DMS 273 treated with DMSO at 0.1 percent for 48 hours (cell line): Measurements from ENCODE around the gene NFAM1.

Experiments
- DNase-seq: peaks from one replicate; lab custom pipeline; 2025; lab: John Stamatoyannopoulos, UW

Gene NFAM1

GRCh38 chr22:42432020-42432596 is at the start of gene NFAM1:
Gene NFAM1, minus strand, starts transcription at chr22:42432403. Its CDS starts 46 bp downstream, at chr22:42432357.
- DNase-seq, result no peak

- no peak for DNase-seq
Observed at GRCh38 chr22:42475122-42475521, 42.9 kb upstream of the NFAM1 start.

GRCh38 chr22:42473484-42474193 is 41.4 kb upstream of the NFAM1 start:
- peak; percentile 9 for DNase-seq

- no peak for DNase-seq
Observed at GRCh38 chr22:42472671-42473070, 40.5 kb upstream of the NFAM1 start.

- no peak for DNase-seq
Observed at GRCh38 chr22:42471441-42471840, 39.2 kb upstream of the NFAM1 start.

- no peak for DNase-seq
Observed at GRCh38 chr22:42470366-42471082, 38.3 kb upstream of the NFAM1 start.

DNA sequence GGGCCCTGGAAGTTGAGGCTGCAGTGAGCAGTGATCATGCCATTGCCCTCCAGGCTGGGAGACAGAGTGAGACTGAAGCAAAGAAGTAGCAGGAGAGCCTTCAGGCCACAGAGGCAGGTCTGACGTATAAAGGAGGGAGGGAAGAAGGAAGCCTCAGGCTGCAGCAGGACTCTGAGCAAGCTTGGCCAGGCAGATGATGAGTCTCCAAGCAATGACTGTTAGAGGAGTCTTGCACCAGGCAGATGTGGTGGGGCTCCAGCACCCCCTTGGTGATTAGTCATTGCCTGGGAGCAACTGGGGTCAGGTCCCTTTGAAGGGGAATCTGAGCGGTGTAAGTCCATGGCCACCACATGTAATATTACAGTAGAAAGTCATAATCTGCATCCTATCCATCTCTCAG is 36.6 kb upstream of the NFAM1 start:
- no peak for DNase-seq

- no peak for DNase-seq
Observed at GRCh38 chr22:42462016-42462415, 29.8 kb upstream of the NFAM1 start.

- no peak for DNase-seq
Observed at GRCh38 chr22:42461511-42461910, 29.3 kb upstream of the NFAM1 start.

DNA sequence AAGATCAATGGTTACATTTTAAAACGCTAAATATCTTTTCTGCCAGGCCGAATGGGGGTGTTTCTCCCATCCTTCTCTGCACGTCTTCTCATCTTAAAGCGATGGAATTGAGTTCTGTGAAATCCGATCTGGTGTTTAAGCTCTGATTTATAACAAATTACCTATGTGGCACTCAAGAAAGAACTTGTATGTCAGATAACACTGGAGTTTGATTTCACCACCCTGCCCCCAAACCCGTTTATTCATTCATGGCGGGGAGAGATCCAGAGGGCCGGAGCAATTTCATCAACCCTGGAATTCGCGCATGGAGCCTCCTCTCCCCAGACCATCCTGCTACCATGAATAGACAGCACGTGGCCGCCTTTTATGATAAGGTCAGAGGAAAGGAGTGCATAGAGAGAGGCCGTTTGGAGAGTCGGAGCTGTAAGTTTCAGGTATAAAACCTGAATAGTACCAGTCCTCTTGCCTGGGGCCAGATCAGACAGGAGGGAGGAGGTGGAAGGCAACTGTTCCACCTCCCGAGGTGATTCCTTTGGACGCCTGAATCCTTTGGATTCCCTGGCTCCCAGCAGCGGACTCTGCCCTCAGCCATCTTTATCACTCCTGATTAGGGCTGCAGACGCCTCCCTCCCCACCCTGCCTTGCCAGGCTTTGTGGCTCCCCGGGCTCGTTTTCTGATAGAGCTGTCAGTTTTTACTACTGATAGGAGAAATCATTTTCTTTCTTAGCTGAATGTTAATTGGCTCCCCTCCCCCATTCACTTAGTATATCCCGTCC is 27.3 kb upstream of the NFAM1 start:
- DNase-seq, result no peak

GRCh38 chr22:42452916-42453315 is 20.7 kb upstream of the NFAM1 start:
- no peak for DNase-seq

GRCh38 chr22:42452456-42452855 is 20.3 kb upstream of the NFAM1 start:
- DNase-seq, result no peak

GRCh38 chr22:42451499-42452145 is 19.4 kb upstream of the NFAM1 start:
- no peak for DNase-seq

DNA sequence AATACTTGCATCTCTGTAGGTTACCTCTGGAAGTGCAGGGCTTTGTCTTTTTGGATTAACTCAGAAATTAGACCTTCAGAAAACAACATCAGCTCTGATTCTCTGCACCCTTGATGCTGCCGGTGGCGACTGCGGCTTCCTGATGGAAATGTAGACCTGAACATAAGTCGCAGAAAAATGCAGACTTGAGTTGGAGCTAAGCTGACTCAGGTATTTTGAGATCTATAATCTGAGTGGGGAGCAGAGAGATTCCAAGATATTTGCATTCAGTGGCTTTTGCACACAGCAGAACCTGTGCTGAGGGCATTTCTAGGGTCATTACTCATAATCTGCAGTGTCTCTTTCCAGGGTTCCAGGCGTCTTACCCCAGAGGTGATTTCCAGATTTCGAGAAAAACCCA is 18.7 kb upstream of the NFAM1 start:
- no peak for DNase-seq

DNA sequence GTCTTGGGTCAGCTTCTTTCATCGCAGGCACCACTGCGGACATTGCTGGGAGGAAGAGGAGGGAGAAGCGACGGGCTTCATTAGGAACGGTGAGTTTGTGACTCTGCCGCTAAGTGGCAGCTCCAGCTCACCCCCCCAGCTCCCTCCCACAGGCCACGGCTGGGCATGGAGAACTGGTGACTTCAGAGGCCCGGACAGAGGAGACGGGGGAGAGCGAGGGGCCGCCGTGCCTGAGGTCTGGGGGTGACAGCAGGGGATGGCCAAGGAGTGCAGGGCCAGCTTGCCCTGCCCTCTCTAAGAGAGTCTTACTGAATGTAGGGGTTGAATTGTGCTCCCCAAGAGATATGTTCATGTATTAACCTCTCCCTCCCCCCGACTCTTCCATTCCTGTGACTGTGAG is 13.9 kb upstream of the NFAM1 start:
- no peak for DNase-seq

GRCh38 chr22:42444077-42444904 is 12.1 kb upstream of the NFAM1 start:
- peak; percentile 27 for DNase-seq

- DNase-seq, result no peak
Observed at GRCh38 chr22:42443240-42444076, 11.3 kb upstream of the NFAM1 start.

DNA sequence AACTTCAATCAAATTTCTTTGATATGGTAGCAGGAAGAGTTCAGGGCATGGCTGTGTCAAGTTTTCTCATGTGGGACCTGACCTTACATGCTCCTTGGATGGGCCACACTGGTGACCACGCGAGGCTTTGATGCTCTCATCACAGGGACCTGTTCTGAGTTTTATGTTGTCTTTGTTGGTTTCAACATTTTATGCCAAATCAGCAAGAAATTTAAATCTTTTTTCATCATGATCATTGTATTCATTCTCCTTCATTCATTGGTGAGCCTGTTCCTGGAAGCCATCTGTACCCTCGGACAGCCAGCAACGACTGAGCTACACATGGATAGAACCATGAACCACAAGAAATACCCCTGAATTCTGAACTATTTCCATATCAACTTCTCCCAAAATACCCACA is 10.5 kb upstream of the NFAM1 start:
- no peak for DNase-seq

GRCh38 chr22:42440728-42441127 is 8.5 kb upstream of the NFAM1 start:
- DNase-seq, result no peak
